Measurements from ENCODE around the gene MDN1. TPM values are rescaled to one million over a fixed set of nuclear protein-coding genes. Genes with fewer than 3 reads are reported as not detected.
"Not testable (repeated sequence)": the region's sequence is repeated elsewhere in the genome, so short reads cannot be mapped to it uniquely, and the experiment has no call there.

The MDN1 gene
- polyA plus RNA-seq, 3 donors from 2014 or later: 2.6 to 9.3 (median 3.1) TPM

DNA sequence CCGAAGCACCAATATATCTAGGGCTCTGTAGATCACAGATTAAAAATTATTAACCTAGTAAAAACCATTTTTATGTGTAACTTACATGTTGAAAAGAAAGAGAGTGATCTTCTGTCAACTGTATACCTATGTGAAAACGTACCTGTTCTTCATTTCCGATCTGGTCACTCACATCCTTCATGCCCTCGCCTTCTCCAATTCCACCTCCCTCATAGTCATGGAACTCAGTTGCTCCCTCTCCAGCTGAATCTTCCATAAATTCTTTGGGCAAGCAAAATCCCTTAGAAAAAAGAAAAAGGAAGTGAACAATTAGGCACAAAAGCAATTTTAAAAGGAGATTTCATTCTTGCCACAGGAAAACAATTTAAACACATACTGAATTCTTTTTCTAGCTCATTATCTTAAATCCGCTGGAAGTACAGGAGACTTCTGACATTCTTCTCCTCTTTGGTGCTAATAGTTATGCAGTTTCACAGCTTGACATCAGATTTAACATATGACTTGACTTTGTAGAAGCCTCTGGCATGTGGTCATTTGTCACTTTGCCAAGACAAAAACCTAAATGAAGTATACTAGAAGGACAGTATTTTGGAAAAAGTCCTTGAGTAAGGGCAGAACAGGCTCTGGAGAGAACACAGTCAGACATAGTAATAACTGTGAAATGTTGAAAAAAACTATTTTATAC, 151.6 kb downstream of the MDN1 start:
- Mint-ChIP-seq H3K27me3 (ENCODE audit: low read depth in 3 of 3) (no peaks in the 10 kb centered on the region), H3K4me1 (no peaks in the 10 kb centered on the region), H3K36me3 (peaks cover 19 to 46% (median 27%) of the 10 kb centered on the region in 3 donors), H3K4me3 (no peak overlapping the region), H3K27ac (peak overlapping the region in 1 of 6 donors; percentile 64), H3K9me3 (no peaks in the 10 kb centered on the region)
- DNase-seq: no peak

DNA sequence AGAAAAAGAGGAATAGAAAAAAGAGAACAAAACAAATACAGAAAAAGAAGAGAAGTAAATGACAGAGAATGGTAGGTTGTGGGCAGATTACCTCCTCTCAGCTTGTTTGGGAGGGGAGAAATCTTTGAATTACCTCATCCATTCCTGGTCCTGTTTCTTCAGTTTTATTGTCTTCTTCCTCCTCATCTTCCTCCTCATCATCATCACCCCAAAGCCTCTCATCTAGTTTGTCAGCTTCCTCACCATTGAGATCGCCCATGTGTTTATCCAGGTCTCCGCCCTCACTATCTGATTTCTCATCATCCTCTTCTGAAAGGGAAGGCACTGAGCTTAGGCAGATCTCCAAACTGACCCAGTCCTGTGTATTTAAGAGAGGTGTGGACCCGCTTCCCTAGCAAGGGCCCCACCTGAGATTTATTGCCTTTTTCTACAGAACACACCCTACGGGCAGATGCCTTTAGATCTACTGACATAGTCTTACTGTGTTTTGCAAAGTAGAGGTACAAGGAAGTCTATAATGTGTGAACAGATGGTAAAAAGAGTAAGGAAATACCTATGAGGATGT, 156.9 kb downstream of the MDN1 start:
- Mint-ChIP-seq H3K27ac (peak overlapping the region in 1 of 6 donors; percentile 7), H3K4me3 (no peak overlapping the region), H3K4me1 (no peaks in the 10 kb centered on the region), H3K27me3 (ENCODE audit: low read depth in 3 of 3) (peaks cover 0 to 2% (median 0%) of the 10 kb centered on the region in 3 donors), H3K36me3 (peaks cover 23 to 57% (median 48%) of the 10 kb centered on the region in 3 donors), H3K9me3 (no peaks in the 10 kb centered on the region)
- DNase-seq: no peak

DNA sequence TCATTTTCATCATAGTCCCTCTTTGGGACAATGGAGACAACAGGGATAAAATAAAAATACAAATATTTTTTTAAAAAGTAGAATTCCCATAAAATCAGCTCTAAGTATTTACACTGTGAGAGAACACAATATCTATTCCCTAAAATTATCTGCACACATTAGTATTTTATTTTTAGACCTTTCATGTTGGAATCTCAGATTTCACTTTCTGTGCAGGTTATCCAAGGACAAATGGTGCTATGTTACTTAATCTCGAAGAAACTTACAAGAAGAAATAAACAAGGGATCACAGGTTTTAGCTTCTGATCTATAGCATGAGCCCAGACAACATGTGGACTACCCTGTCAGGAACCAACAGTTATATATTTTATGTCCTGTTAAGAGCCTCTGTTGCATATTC, 158.0 kb downstream of the MDN1 start:
- Mint-ChIP-seq H3K4me3 (no peak overlapping the region), H3K9me3 (no peaks in the 10 kb centered on the region), H3K4me1 (no peaks in the 10 kb centered on the region), H3K27me3 (ENCODE audit: low read depth in 3 of 3) (peaks cover 0 to 2% (median 0%) of the 10 kb centered on the region in 3 donors), H3K27ac (no peak overlapping the region), H3K36me3 (peaks cover 33 to 62% (median 57%) of the 10 kb centered on the region in 3 donors)
- DNase-seq: no peak

DNA sequence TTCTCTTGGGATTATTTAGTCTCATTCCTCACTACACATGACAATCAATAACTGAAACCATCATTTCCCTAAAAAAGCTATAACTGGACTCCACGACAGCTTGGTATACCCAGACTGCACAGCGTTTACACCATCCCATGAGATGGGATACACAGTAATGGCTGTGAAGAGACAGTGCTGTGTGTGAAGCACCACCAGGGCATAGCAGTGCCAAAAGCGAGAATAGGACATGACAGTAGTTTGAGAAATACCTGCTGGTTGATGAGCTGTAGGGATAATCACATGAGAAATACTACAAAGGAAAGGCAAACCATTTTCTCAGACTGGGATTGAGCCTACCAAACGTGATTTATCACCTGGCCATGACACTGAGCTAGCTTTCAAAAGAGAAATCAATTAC, 158.6 kb downstream of the MDN1 start:
- Mint-ChIP-seq H3K4me3 (no peak overlapping the region), H3K9me3 (no peaks in the 10 kb centered on the region), H3K36me3 (peaks cover 37 to 64% (median 56%) of the 10 kb centered on the region in 3 donors), H3K27me3 (ENCODE audit: low read depth in 3 of 3) (peaks cover 0 to 2% (median 0%) of the 10 kb centered on the region in 3 donors), H3K4me1 (no peaks in the 10 kb centered on the region), H3K27ac (no peak overlapping the region)
- DNase-seq: no peak

- no peaks in the 10 kb centered on the region for H3K9me3 Mint-ChIP-seq
- peaks cover 45 to 59% (median 50%) of the 10 kb centered on the region in 3 donors for H3K36me3 Mint-ChIP-seq
- H3K27ac Mint-ChIP-seq: peak overlapping the region in 1 of 6 donors; percentile 17
- no peak overlapping the region for H3K4me3 Mint-ChIP-seq
- H3K27me3 Mint-ChIP-seq (ENCODE audit: low read depth in 3 of 3): peaks cover 0 to 3% (median 0%) of the 10 kb centered on the region in 3 donors
- DNase-seq: no peak
- H3K4me1 Mint-ChIP-seq: no peaks in the 10 kb centered on the region
These were observed 162.0 kb downstream of the MDN1 start for GRCh38 chr6:89657445-89658158.

DNA sequence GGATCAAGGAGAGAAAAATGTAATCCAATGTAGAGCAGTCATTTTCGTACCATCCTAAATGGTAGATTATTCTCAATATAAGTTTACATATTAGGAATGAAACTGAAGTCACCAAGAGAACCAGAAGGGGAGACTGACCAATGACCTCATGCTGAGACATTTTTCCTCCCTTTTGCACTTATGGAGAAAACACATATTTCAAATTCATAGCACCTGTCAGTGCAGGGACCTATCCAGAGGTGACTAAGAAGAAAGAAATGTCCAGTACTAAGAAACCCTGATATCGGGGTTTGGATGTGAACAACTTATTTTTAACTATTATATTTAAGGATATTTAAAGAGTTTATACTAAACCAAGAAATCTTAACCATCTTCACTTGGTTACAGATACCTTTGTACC, 164.5 kb downstream of the MDN1 start:
- Mint-ChIP-seq H3K27ac (no peak overlapping the region), H3K4me3 (no peak overlapping the region), H3K9me3 (no peaks in the 10 kb centered on the region), H3K36me3 (peaks cover 33 to 59% (median 49%) of the 10 kb centered on the region in 3 donors), H3K27me3 (ENCODE audit: low read depth in 3 of 3) (peaks cover 0 to 3% (median 0%) of the 10 kb centered on the region in 3 donors), H3K4me1 (no peaks in the 10 kb centered on the region)
- no peak for DNase-seq

GRCh38 chr6:89650579-89650978, 169.0 kb downstream of the MDN1 start:
- no peaks in the 10 kb centered on the region for H3K4me1 Mint-ChIP-seq
- peaks cover 0 to 1% (median 0%) of the 10 kb centered on the region in 3 donors for H3K27me3 Mint-ChIP-seq (ENCODE audit: low read depth in 3 of 3)
- no peaks in the 10 kb centered on the region for H3K9me3 Mint-ChIP-seq
- peaks cover 25 to 51% (median 34%) of the 10 kb centered on the region in 3 donors for H3K36me3 Mint-ChIP-seq
- no peak overlapping the region for H3K27ac Mint-ChIP-seq
- no peak overlapping the region for H3K4me3 Mint-ChIP-seq
- no peak for DNase-seq

GRCh38 chr6:89649682-89650081, 169.9 kb downstream of the MDN1 start:
- no peaks in the 10 kb centered on the region for H3K9me3 Mint-ChIP-seq
- H3K36me3 Mint-ChIP-seq: peaks cover 27 to 51% (median 31%) of the 10 kb centered on the region in 3 donors
- H3K4me1 Mint-ChIP-seq: no peaks in the 10 kb centered on the region
- no peak overlapping the region for H3K27ac Mint-ChIP-seq
- peaks cover 0 to 1% (median 0%) of the 10 kb centered on the region in 3 donors for H3K27me3 Mint-ChIP-seq (ENCODE audit: low read depth in 3 of 3)
- no peak overlapping the region for H3K4me3 Mint-ChIP-seq
- no peak for DNase-seq

DNA sequence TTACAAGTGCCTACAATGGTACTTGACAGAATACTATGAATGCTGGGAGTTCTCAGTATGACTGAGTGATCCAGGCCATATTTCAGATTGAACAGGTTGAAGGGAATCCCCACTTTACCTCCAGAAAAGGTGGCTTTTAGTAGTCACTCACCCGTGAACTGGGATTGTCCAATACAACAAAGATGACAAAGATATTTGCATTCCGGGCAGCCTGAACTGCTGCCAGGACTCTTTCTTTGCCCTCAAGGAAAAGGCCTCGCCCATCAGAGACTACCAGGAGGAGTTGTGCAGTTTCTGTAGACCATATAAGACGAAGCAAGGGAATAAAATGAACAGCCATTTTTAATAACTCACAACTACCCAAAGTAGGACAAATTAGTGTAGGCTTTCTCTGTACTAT, 174.7 kb downstream of the MDN1 start:
- Mint-ChIP-seq H3K36me3 (peaks cover 17 to 39% (median 25%) of the 10 kb centered on the region in 3 donors), H3K27ac (no peak overlapping the region), H3K4me3 (no peak overlapping the region), H3K27me3 (ENCODE audit: low read depth in 3 of 3) (no peaks in the 10 kb centered on the region), H3K4me1 (peaks cover 0 to under 1% of the 10 kb centered on the region in 2 donors), H3K9me3 (no peaks in the 10 kb centered on the region)
- no peak for DNase-seq

GRCh38 chr6:89643406-89643805, 176.2 kb downstream of the MDN1 start:
- H3K27me3 Mint-ChIP-seq (ENCODE audit: low read depth in 3 of 3): peaks cover 4% of the 10 kb centered on the region in 3 donors
- H3K4me3 Mint-ChIP-seq: no peak overlapping the region
- peaks cover 10 to 15% of the 10 kb centered on the region in 2 donors for H3K4me1 Mint-ChIP-seq
- peak overlapping the region in 1 of 6 donors; percentile 4 for H3K27ac Mint-ChIP-seq
- DNase-seq: no peak
- H3K9me3 Mint-ChIP-seq: no peaks in the 10 kb centered on the region
- H3K36me3 Mint-ChIP-seq: peaks cover 16 to 36% (median 25%) of the 10 kb centered on the region in 3 donors

- H3K4me1 Mint-ChIP-seq: peaks cover 15 to 19% of the 10 kb centered on the region in 2 donors
These were observed 176.6 kb downstream of the MDN1 start for GRCh38 chr6:89642956-89643355.

DNA sequence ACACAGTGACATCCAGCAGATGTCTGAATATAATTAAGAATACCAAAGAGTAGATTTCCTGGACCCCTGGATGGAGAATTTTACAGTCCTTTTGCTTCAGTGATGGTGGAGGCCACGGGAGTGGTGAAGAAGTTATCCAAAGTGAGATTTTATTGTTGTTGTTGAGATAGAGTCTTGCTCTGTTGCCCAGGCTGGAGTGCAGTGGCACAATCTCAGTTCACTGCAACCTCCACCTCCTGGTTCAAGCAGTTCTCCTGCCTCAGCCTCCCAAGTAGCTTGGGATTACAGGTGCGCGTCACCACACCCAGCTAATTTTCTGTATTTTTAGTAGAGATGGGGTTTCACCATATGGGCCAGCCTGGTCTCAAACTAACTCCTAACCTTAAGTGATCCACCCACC, 178.0 kb downstream of the MDN1 start:
- Mint-ChIP-seq H3K36me3 (peaks cover 12 to 22% (median 15%) of the 10 kb centered on the region in 3 donors), H3K4me1 (peaks cover 20 to 27% of the 10 kb centered on the region in 2 donors)
- H3K27ac Mint-ChIP-seq; H3K9me3 Mint-ChIP-seq; DNase-seq; H3K27me3 Mint-ChIP-seq (ENCODE audit: low read depth in 3 of 3); H3K4me3 Mint-ChIP-seq: not testable (repeated sequence)

More at GRCh38 chr6:89642956-89643355, 176.6 kb downstream of the MDN1 start:
- DNase-seq: no peak
- peaks cover 15 to 33% (median 20%) of the 10 kb centered on the region in 3 donors for H3K36me3 Mint-ChIP-seq
- H3K27me3 Mint-ChIP-seq (ENCODE audit: low read depth in 3 of 3): peaks cover 8% of the 10 kb centered on the region in 3 donors
- no peak overlapping the region for H3K27ac Mint-ChIP-seq
- H3K9me3 Mint-ChIP-seq: no peaks in the 10 kb centered on the region
- H3K4me3 Mint-ChIP-seq: no peak overlapping the region

DNA sequence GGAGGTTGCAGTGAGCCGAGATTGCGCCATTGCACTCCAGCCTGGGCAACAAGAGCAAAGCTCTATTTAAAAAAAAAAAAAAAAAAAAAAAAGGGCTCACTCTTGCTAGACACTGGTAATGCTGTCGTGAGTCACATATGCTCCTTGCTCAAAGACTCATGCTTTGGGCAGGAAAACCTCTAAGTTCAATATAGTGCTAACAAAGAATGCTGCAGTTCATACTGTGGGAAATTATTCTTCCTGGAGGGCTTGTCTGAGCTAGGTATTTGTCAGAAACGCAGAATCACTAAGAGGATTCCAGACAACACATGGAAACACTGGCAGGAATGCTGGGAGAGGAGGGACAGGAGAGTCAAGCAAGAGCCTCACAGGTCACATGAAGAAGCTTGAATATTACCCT, 178.8 kb downstream of the MDN1 start:
- Mint-ChIP-seq H3K4me3 (peak overlapping the region in 1 of 5 donors; percentile 2), H3K27ac (no peak overlapping the region), H3K27me3 (ENCODE audit: low read depth in 3 of 3) (peaks cover 8% of the 10 kb centered on the region in 3 donors), H3K4me1 (peaks cover 20 to 34% of the 10 kb centered on the region in 2 donors), H3K36me3 (peaks cover 15 to 26% (median 16%) of the 10 kb centered on the region in 3 donors), H3K9me3 (no peaks in the 10 kb centered on the region)
- DNase-seq: no peak

All from immature natural killer cell (primary cell).